Vagina (tissue), 2 donors: ENCODE data around the gene RHNO1.

Source experiments
- CTCF ChIP-seq, 3 experiments: fragments of 450-650 bp in 2 of 3; fragments of 200-600 bp in 1 of 3; sonication (generic) in 1 of 3; IDR thresholded peaks; one replicate each; pipeline ENCODE4 v1.5.1; 2017 to 2019; ENCODE audit warnings: antibody characterized with exemption in 3 of 3, mild to moderate bottlenecking in 2 of 3, moderate library complexity in 2 of 3
- POLR2A ChIP-seq, 2 donors: fragments of 450-650 bp; IDR thresholded peaks; one replicate each; pipeline ENCODE4 v1.6.1; 2017; ENCODE audit warnings: antibody characterized with exemption in 2 of 2, mild to moderate bottlenecking in 2 of 2, moderate library complexity in 2 of 2
- POLR2AphosphoS5 ChIP-seq, 2 donors: sonication (generic); formaldehyde crosslinking; IDR thresholded peaks; one replicate each; pipeline ENCODE4 v1.9.0; 2017; ENCODE audit warnings: antibody characterized with exemption in 2 of 2, mild to moderate bottlenecking in 2 of 2, low read depth in 1 of 2; ENCODE audit not compliant: insufficient read depth in 1 of 2

- TF ChIP-seq CTCF (IDR thresholded peaks at IDR 0.05) (no peak), POLR2A (IDR thresholded peaks at IDR 0.05) (no peak), POLR2AphosphoS5 (IDR thresholded peaks at IDR 0.05; ENCODE audit: insufficient read depth in 1 of 2, low read depth in 1 of 2) (no peak)
Measured at GRCh38 chr12:2930865-2931264, 53.8 kb downstream of the RHNO1 start.
